WTC11 (cell line): Measurements from ENCODE around the gene MUC2. TPM values are rescaled to one million over a fixed set of nuclear protein-coding genes. Genes with fewer than 3 reads are reported as not detected.

Source experiments
- ATAC-seq: fragments of 200-7000 bp; cut with Tn5 transposase; 2 replicates; pipeline ENCODE4 v1.10.0; 2021; ENCODE audit warnings: mild to moderate bottlenecking, moderate library complexity
- CTCF ChIA-PET: fragments of 300-600 bp; sonication (Branson Sonifier 250); formaldehyde crosslinking; loops from one replicate; lab custom pipeline; 2021; ENCODE audit warnings: antibody characterized with exemption; lab: Charles Lee
- POLR2A ChIA-PET: fragments of 350-600 bp; sonication (Branson Sonifier 250); formaldehyde crosslinking; loops from one replicate; lab custom pipeline; 2021; ENCODE audit warnings: antibody characterized with exemption; lab: Charles Lee
- DNase-seq: peaks from one replicate; pipeline ENCODE4 v3.0.0; 2021; ENCODE audit warnings: low spot score
- H3K27ac Mint-ChIP-seq: 2 replicates; pipeline ENCODE4 v1.8.0; 2021; ENCODE audit warnings: mixed read lengths
- H3K27me3 Mint-ChIP-seq: 2 replicates; pipeline ENCODE4 v1.8.0; 2021; ENCODE audit warnings: low read depth, mild to moderate bottlenecking, moderate library complexity, mixed read lengths
- H3K36me3 Mint-ChIP-seq: 2 replicates; pipeline ENCODE4 v1.8.0; 2021; ENCODE audit warnings: mixed read lengths
- H3K4me1 Mint-ChIP-seq: 2 replicates; pipeline ENCODE4 v1.8.0; 2022; ENCODE audit warnings: mixed read lengths
- H3K4me3 Mint-ChIP-seq: 2 replicates; pipeline ENCODE4 v1.8.0; 2021; ENCODE audit warnings: mild to moderate bottlenecking, moderate library complexity, mixed read lengths
- H3K9me3 Mint-ChIP-seq: 2 replicates; pipeline ENCODE4 v1.8.0; 2021; ENCODE audit warnings: mixed read lengths
- CREB1 ChIP-seq: sonication (generic); formaldehyde crosslinking; IDR thresholded peaks from 2 replicates; pipeline ENCODE4 v1.8.0; 2023; ENCODE audit warnings: mild to moderate bottlenecking, missing genetic modification reagents
- FOXP1 ChIP-seq: sonication (generic); formaldehyde crosslinking; IDR thresholded peaks from 2 replicates; pipeline ENCODE4 v1.8.0; 2022; ENCODE audit warnings: missing genetic modification reagents, mild to moderate bottlenecking, moderate library complexity, borderline replicate concordance
- GABPB1 ChIP-seq: sonication (generic); formaldehyde crosslinking; IDR thresholded peaks from 2 replicates; pipeline ENCODE4 v1.8.1; 2023; ENCODE audit warnings: mild to moderate bottlenecking, missing genetic modification reagents
- HMGA2 ChIP-seq: fragments of 250-450 bp; sonication (Bioruptor Pico); IDR thresholded peaks from 2 replicates; pipeline ENCODE4 v1.4.0; 2021; ENCODE audit warnings: mild to moderate bottlenecking, moderate library complexity
- KAT7 ChIP-seq: sonication (generic); formaldehyde crosslinking; IDR thresholded peaks from 2 replicates; pipeline ENCODE4 v1.8.1; 2023; ENCODE audit warnings: missing genetic modification reagents, mild to moderate bottlenecking, borderline replicate concordance
- NFE2L1 ChIP-seq: sonication (generic); formaldehyde crosslinking; IDR thresholded peaks from 2 replicates; pipeline ENCODE4 v1.8.1; 2023; ENCODE audit warnings: missing genetic modification reagents
- NR1H2 ChIP-seq: sonication (generic); formaldehyde crosslinking; IDR thresholded peaks from 2 replicates; pipeline ENCODE4 v1.9.0; 2021; ENCODE audit warnings: mild to moderate bottlenecking, moderate library complexity, missing genetic modification reagents
- NR2C2 ChIP-seq: sonication (generic); formaldehyde crosslinking; IDR thresholded peaks from 2 replicates; pipeline ENCODE4 v1.8.0; 2022; ENCODE audit warnings: mild to moderate bottlenecking, missing genetic modification reagents
- NR3C1 ChIP-seq: sonication (generic); formaldehyde crosslinking; conservative IDR thresholded peaks from 2 replicates; pipeline ENCODE4 v1.8.1; 2023; ENCODE audit warnings: low read depth, mild to moderate bottlenecking, missing genetic modification reagents
- SMAD3 ChIP-seq: sonication (generic); formaldehyde crosslinking; IDR thresholded peaks from 2 replicates; pipeline ENCODE4 v1.8.0; 2022; ENCODE audit warnings: missing genetic modification reagents, mild to moderate bottlenecking, borderline replicate concordance
- ZBTB21 ChIP-seq: sonication (generic); formaldehyde crosslinking; IDR thresholded peaks from 2 replicates; pipeline ENCODE4 v1.8.1; 2023; ENCODE audit warnings: mild to moderate bottlenecking, missing genetic modification reagents, borderline replicate concordance
- ZNF121 ChIP-seq: sonication (generic); formaldehyde crosslinking; IDR thresholded peaks from 2 replicates; pipeline ENCODE4 v1.8.0; 2023; ENCODE audit warnings: missing genetic modification reagents
- ZNF232 ChIP-seq: sonication (generic); formaldehyde crosslinking; IDR thresholded peaks from 2 replicates; pipeline ENCODE4 v1.8.0; 2022; ENCODE audit warnings: mild to moderate bottlenecking, missing genetic modification reagents
- total RNA-seq: library from RNA; stranded (reverse); gene quantifications from 3 replicates; pipeline ENCODE4 v1.2.3, GENCODE V29; 2021
- TF ChIP-seq, protein P1 (sequence below): fragments of 250-450 bp; sonication (Bioruptor Pico); IDR thresholded peaks from 2 replicates; pipeline ENCODE4 v1.9.0; 2021; ENCODE audit warnings: mild to moderate bottlenecking
- TF ChIP-seq, protein P2 (sequence below): sonication (generic); formaldehyde crosslinking; IDR thresholded peaks from 2 replicates; pipeline ENCODE4 v1.8.1; 2023; ENCODE audit warnings: mild to moderate bottlenecking, missing genetic modification reagents
- TF ChIP-seq, protein P3 (sequence below): sonication (generic); formaldehyde crosslinking; IDR thresholded peaks from 2 replicates; pipeline ENCODE4 v1.8.1; 2022; ENCODE audit warnings: mild to moderate bottlenecking, missing genetic modification reagents, moderate library complexity, borderline replicate concordance
- TF ChIP-seq, protein P4 (sequence below): sonication (generic); formaldehyde crosslinking; IDR thresholded peaks from 2 replicates; pipeline ENCODE4 v1.8.0; 2023; ENCODE audit warnings: mild to moderate bottlenecking, missing genetic modification reagents
- TF ChIP-seq, protein P5 (sequence below): fragments of 250-450 bp; sonication (Bioruptor Pico); IDR thresholded peaks from 2 replicates; pipeline ENCODE4 v1.9.0; 2021; ENCODE audit warnings: mild to moderate bottlenecking
- TF ChIP-seq, protein P6 (sequence below): sonication (generic); formaldehyde crosslinking; IDR thresholded peaks from 2 replicates; pipeline ENCODE4 v1.8.0; 2022; ENCODE audit warnings: mild to moderate bottlenecking, missing genetic modification reagents
- TF ChIP-seq, protein P7 (sequence below): fragments of 250-450 bp; sonication (Bioruptor Pico); IDR thresholded peaks from 2 replicates; pipeline ENCODE4 v1.9.0; 2021; ENCODE audit warnings: mild to moderate bottlenecking, borderline replicate concordance

Gene MUC2
- total RNA-seq, 1 experiment from 2014 or later, result 0.22 TPM

DNA sequence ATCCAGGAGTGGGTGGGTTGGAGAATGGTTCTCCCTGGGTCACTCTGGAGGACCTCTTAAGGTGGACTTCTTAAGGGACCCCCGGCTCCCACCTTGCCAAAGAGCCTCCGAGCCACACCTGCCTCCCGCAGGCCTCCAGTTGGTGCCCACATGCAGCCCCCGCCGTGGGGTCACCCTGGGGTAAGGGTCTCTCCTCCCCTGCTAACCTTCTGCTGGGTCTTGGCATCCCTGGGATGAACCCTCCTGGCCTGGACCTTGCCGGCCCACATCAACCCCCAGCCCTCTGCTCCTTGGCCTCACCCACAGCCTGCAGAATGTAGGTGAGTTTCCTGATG is 25.6 kb upstream of the MUC2 start:
- ChIA-PET CTCF (no interaction called here), POLR2A (no interaction called here)
- Mint-ChIP-seq H3K27ac (no peak overlapping the region), H3K4me1 (no peaks in the 10 kb centered on the region), H3K9me3 (peaks cover 6% of the 10 kb centered on the region), H3K27me3 (peaks cover 3% of the 10 kb centered on the region; the same call in 1 of the 2 replicates), H3K36me3 (no peaks in the 10 kb centered on the region), H3K4me3 (no peak overlapping the region)
- ATAC-seq, result no peak
- DNase-seq, result no peak
- TF ChIP-seq, protein P1, sequence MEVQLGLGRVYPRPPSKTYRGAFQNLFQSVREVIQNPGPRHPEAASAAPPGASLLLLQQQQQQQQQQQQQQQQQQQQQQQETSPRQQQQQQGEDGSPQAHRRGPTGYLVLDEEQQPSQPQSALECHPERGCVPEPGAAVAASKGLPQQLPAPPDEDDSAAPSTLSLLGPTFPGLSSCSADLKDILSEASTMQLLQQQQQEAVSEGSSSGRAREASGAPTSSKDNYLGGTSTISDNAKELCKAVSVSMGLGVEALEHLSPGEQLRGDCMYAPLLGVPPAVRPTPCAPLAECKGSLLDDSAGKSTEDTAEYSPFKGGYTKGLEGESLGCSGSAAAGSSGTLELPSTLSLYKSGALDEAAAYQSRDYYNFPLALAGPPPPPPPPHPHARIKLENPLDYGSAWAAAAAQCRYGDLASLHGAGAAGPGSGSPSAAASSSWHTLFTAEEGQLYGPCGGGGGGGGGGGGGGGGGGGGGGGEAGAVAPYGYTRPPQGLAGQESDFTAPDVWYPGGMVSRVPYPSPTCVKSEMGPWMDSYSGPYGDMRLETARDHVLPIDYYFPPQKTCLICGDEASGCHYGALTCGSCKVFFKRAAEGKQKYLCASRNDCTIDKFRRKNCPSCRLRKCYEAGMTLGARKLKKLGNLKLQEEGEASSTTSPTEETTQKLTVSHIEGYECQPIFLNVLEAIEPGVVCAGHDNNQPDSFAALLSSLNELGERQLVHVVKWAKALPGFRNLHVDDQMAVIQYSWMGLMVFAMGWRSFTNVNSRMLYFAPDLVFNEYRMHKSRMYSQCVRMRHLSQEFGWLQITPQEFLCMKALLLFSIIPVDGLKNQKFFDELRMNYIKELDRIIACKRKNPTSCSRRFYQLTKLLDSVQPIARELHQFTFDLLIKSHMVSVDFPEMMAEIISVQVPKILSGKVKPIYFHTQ (CRISPR knock-in tag), result no peak
- TF ChIP-seq, protein P2, sequence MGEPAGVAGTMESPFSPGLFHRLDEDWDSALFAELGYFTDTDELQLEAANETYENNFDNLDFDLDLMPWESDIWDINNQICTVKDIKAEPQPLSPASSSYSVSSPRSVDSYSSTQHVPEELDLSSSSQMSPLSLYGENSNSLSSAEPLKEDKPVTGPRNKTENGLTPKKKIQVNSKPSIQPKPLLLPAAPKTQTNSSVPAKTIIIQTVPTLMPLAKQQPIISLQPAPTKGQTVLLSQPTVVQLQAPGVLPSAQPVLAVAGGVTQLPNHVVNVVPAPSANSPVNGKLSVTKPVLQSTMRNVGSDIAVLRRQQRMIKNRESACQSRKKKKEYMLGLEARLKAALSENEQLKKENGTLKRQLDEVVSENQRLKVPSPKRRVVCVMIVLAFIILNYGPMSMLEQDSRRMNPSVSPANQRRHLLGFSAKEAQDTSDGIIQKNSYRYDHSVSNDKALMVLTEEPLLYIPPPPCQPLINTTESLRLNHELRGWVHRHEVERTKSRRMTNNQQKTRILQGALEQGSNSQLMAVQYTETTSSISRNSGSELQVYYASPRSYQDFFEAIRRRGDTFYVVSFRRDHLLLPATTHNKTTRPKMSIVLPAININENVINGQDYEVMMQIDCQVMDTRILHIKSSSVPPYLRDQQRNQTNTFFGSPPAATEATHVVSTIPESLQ (CRISPR knock-in tag), result no peak
- TF ChIP-seq ZNF232 (CRISPR knock-in tag) (no peak), GABPB1 (CRISPR knock-in tag) (no peak), CREB1 (CRISPR knock-in tag) (no peak)
- TF ChIP-seq, protein P3, sequence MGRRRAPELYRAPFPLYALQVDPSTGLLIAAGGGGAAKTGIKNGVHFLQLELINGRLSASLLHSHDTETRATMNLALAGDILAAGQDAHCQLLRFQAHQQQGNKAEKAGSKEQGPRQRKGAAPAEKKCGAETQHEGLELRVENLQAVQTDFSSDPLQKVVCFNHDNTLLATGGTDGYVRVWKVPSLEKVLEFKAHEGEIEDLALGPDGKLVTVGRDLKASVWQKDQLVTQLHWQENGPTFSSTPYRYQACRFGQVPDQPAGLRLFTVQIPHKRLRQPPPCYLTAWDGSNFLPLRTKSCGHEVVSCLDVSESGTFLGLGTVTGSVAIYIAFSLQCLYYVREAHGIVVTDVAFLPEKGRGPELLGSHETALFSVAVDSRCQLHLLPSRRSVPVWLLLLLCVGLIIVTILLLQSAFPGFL, result no peak
- TF ChIP-seq, protein P4, sequence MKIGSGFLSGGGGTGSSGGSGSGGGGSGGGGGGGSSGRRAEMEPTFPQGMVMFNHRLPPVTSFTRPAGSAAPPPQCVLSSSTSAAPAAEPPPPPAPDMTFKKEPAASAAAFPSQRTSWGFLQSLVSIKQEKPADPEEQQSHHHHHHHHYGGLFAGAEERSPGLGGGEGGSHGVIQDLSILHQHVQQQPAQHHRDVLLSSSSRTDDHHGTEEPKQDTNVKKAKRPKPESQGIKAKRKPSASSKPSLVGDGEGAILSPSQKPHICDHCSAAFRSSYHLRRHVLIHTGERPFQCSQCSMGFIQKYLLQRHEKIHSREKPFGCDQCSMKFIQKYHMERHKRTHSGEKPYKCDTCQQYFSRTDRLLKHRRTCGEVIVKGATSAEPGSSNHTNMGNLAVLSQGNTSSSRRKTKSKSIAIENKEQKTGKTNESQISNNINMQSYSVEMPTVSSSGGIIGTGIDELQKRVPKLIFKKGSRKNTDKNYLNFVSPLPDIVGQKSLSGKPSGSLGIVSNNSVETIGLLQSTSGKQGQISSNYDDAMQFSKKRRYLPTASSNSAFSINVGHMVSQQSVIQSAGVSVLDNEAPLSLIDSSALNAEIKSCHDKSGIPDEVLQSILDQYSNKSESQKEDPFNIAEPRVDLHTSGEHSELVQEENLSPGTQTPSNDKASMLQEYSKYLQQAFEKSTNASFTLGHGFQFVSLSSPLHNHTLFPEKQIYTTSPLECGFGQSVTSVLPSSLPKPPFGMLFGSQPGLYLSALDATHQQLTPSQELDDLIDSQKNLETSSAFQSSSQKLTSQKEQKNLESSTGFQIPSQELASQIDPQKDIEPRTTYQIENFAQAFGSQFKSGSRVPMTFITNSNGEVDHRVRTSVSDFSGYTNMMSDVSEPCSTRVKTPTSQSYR (CRISPR knock-in tag), result no peak

DNA sequence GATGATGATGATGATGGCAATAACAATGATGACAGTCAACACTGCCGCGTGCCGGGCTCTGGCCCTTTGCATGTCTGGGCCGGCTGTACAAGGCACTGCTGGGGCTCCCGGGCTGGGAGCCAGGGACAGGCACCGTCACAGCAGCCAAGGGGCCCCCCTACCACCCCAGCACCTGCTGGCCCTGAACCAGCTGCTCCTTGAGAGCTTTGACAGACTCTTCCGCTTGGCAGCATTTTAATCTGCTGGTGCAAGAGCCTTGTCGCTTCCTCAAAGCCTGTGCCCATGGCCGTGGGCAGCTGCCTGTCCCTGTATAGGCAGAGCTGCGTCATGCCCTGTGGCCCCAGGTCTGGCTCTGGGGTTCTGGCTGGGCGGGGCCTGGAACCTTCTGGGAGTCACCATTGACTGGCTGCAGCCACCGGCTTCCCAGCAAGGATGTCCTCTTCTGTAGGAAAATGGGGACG is 25.2 kb upstream of the MUC2 start:
- ChIA-PET CTCF (no interaction called here), POLR2A (no interaction called here)
- H3K36me3 Mint-ChIP-seq, result no peaks in the 10 kb centered on the region
- no peak overlapping the region for H3K4me3 Mint-ChIP-seq
- H3K27ac Mint-ChIP-seq, result no peak overlapping the region
- DNase-seq (no peak), ATAC-seq (no peak)
- peaks cover 3% of the 10 kb centered on the region; the same call in 1 of the 2 replicates for H3K27me3 Mint-ChIP-seq
- H3K4me1 Mint-ChIP-seq, result no peaks in the 10 kb centered on the region
- peaks cover 6% of the 10 kb centered on the region for H3K9me3 Mint-ChIP-seq
- TF ChIP-seq CREB1 (CRISPR knock-in tag), result no peak
- TF ChIP-seq NR2C2 (CRISPR knock-in tag), result no peak
- TF ChIP-seq, protein P5, sequence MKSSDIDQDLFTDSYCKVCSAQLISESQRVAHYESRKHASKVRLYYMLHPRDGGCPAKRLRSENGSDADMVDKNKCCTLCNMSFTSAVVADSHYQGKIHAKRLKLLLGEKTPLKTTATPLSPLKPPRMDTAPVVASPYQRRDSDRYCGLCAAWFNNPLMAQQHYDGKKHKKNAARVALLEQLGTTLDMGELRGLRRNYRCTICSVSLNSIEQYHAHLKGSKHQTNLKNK, result no peak
- TF ChIP-seq ZNF121 (CRISPR knock-in tag), result no peak
- TF ChIP-seq ZNF232 (CRISPR knock-in tag), result no peak
- TF ChIP-seq NR3C1, result no peak
- no peak for TF ChIP-seq HMGA2 (CRISPR knock-in tag)
- TF ChIP-seq NR1H2 (CRISPR knock-in tag), result no peak
- TF ChIP-seq SMAD3 (CRISPR knock-in tag), result no peak
- no peak for TF ChIP-seq NFE2L1 (CRISPR knock-in tag)
- TF ChIP-seq, protein P6, sequence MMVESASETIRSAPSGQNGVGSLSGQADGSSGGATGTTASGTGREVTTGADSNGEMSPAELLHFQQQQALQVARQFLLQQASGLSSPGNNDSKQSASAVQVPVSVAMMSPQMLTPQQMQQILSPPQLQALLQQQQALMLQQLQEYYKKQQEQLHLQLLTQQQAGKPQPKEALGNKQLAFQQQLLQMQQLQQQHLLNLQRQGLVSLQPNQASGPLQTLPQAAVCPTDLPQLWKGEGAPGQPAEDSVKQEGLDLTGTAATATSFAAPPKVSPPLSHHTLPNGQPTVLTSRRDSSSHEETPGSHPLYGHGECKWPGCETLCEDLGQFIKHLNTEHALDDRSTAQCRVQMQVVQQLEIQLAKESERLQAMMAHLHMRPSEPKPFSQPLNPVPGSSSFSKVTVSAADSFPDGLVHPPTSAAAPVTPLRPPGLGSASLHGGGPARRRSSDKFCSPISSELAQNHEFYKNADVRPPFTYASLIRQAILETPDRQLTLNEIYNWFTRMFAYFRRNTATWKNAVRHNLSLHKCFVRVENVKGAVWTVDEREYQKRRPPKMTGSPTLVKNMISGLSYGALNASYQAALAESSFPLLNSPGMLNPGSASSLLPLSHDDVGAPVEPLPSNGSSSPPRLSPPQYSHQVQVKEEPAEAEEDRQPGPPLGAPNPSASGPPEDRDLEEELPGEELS (CRISPR knock-in tag), result no peak
- TF ChIP-seq, protein P7, sequence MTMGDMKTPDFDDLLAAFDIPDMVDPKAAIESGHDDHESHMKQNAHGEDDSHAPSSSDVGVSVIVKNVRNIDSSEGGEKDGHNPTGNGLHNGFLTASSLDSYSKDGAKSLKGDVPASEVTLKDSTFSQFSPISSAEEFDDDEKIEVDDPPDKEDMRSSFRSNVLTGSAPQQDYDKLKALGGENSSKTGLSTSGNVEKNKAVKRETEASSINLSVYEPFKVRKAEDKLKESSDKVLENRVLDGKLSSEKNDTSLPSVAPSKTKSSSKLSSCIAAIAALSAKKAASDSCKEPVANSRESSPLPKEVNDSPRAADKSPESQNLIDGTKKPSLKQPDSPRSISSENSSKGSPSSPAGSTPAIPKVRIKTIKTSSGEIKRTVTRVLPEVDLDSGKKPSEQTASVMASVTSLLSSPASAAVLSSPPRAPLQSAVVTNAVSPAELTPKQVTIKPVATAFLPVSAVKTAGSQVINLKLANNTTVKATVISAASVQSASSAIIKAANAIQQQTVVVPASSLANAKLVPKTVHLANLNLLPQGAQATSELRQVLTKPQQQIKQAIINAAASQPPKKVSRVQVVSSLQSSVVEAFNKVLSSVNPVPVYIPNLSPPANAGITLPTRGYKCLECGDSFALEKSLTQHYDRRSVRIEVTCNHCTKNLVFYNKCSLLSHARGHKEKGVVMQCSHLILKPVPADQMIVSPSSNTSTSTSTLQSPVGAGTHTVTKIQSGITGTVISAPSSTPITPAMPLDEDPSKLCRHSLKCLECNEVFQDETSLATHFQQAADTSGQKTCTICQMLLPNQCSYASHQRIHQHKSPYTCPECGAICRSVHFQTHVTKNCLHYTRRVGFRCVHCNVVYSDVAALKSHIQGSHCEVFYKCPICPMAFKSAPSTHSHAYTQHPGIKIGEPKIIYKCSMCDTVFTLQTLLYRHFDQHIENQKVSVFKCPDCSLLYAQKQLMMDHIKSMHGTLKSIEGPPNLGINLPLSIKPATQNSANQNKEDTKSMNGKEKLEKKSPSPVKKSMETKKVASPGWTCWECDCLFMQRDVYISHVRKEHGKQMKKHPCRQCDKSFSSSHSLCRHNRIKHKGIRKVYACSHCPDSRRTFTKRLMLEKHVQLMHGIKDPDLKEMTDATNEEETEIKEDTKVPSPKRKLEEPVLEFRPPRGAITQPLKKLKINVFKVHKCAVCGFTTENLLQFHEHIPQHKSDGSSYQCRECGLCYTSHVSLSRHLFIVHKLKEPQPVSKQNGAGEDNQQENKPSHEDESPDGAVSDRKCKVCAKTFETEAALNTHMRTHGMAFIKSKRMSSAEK (CRISPR knock-in tag), result no peak
- no peak for TF ChIP-seq ZBTB21 (CRISPR knock-in tag)
- no peak for TF ChIP-seq FOXP1 (CRISPR knock-in tag)
- TF ChIP-seq KAT7 (CRISPR knock-in tag), result no peak
